Measurements from ENCODE around the gene COX11. TPM values are rescaled to one million over a fixed set of nuclear protein-coding genes. Genes with fewer than 3 reads are reported as not detected.

COX11 gene
- total and polyA plus RNA-seq, 2 of the 8 experiments (the other 6 are each of a cell fraction or from before 2014, with no cell fraction given) = 43.0 to 54.1 TPM

GRCh38 chr17:54980375-54980774 lies 11.9 kb upstream of the COX11 start:
- Histone ChIP-seq H4K20me1 (replicated peaks in 1 of 2; ENCODE audit: control insufficient read depth in 1 of 2, insufficient read depth in 2 of 2, low read length in 2 of 2) (no peaks in the 10 kb centered on the region), H2AFZ (ENCODE audit: low read length) (no peak overlapping the region), H3K23ac (ENCODE audit: insufficient read length) (no peak overlapping the region), H3K9me3 (ENCODE audit: insufficient read depth in 2 of 2, low read depth in 1 of 2, low read length in 1 of 2) (peaks cover 0 to 5% of the 10 kb centered on the region in 2 experiments; a peak in 1 of 4 replicates), H3K36me3 (ENCODE audit: control insufficient read depth in 2 of 4, insufficient read depth in 4 of 4, low read length in 3 of 4) (peaks cover 0 to 6% (median 0%) of the 10 kb centered on the region in 4 experiments; a peak in 3 of 8 replicates), H3K23me2 (ENCODE audit: low read depth, low read length) (peaks cover 1% of the 10 kb centered on the region; the same call in 1 of the 2 replicates), H3K4me2 (ENCODE audit: insufficient read depth in 1 of 2, low read depth in 2 of 2, low read length in 2 of 2) (no peak overlapping the region), H3K4me3 (ENCODE audit: extremely low read depth in 1 of 4, insufficient read depth in 2 of 4, low read depth in 3 of 4, low read length in 4 of 4) (no peak overlapping the region), H3K4ac (replicated peaks; ENCODE audit: insufficient read length, low read depth, low read length) (no peak overlapping the region), H2AK5ac (ENCODE audit: low read depth, low read length) (no peak overlapping the region), H3K79me1 (ENCODE audit: low read depth, low read length) (no peaks in the 10 kb centered on the region; the same call in 1 of the 2 replicates), H2BK12ac (ENCODE audit: low read depth, low read length) (no peak overlapping the region), H4K5ac (ENCODE audit: insufficient read length, low read depth, low read length) (no peak overlapping the region), H4K8ac (ENCODE audit: extremely low read depth, insufficient read depth, low read length) (no peak overlapping the region), H3K18ac (ENCODE audit: extremely low read depth, low read length) (no peak overlapping the region), H4K91ac (replicated peaks; ENCODE audit: insufficient read length, low read length) (no peak overlapping the region), H3K56ac (replicated peaks; ENCODE audit: insufficient read length, low read depth, low read length) (no peak overlapping the region), H3K14ac (ENCODE audit: insufficient read length) (no peak overlapping the region), H2BK120ac (replicated peaks; ENCODE audit: low read depth, low read length) (no peak overlapping the region), H3K27ac (ENCODE audit: low read depth, low read length) (no peak overlapping the region), H3K79me2 (ENCODE audit: control insufficient read depth in 1 of 2, insufficient read depth in 2 of 2, low read length in 2 of 2) (peaks cover 0 to 43% of the 10 kb centered on the region in 2 experiments; a peak in 2 of 4 replicates), H2BK15ac (ENCODE audit: low read length) (no peak overlapping the region), H2BK5ac (ENCODE audit: low read depth, low read length) (no peak overlapping the region), H3K4me1 (replicated peaks in 1 of 4; ENCODE audit: control insufficient read depth in 3 of 4, insufficient read depth in 4 of 4, low read length in 3 of 4) (no peaks in the 10 kb centered on the region), H2BK20ac (ENCODE audit: low read length) (no peak overlapping the region), H3K9ac (replicated peaks in 1 of 4; ENCODE audit: extremely low read depth in 1 of 4, low read depth in 3 of 4, low read length in 3 of 4) (no peak overlapping the region), H3K27me3 (replicated peaks in 1 of 4; ENCODE audit: control insufficient read depth in 3 of 4, extremely low read depth in 1 of 4, insufficient read depth in 3 of 4, low read length in 3 of 4) (no peaks in the 10 kb centered on the region)
- no peak for DNase-seq (ENCODE audit: low read depth in 1 of 2, low spot score in 2 of 2)
- 89% methylated on average over 3 of the region's 3 CpGs; no CpG with 5 or more reads in 1 of the 2 experiments for WGBS, 2 experiments (ENCODE audit: extremely low coverage in 1 of 2, insufficient coverage in 1 of 2, insufficient read length in 1 of 2, insufficient replicate concordance in 2 of 2, low coverage in 1 of 2, low lambda C conversion rate in 2 of 2, missing lambda C conversion rate in 1 of 2)
- ChIA-PET POLR2A (ENCODE audit: partially characterized antibody) (interaction anchor here (1.5 kb wide), 1 partner anchor 10 kb away, joined by 5 read pairs; no protein-coding TSS in a partner anchor), CTCF (ENCODE audit: partially characterized antibody) (no interaction called here)
- no peak for FAIRE-seq
- no peak for TF ChIP-seq SP2 (IDR thresholded peaks at IDR 0.05; ENCODE audit: low read length)
- no peak for TF ChIP-seq GTF2F1 (IDR thresholded peaks at IDR 0.05; ENCODE audit: borderline replicate concordance, low read depth, low read length)
- TF ChIP-seq SP4 (IDR thresholded peaks at IDR 0.05; ENCODE audit: low read length) = no peak

Measured in H1 (cell line).